Activated CD4-positive, alpha-beta T cell treated with anti-CD3 and anti-CD28 coated beads, Interleukin-2, amount 50 U/mL, for 16 hours (primary cell): ENCODE results near the gene LCE7A.

Experiments used
- DNase-seq: peaks from one replicate; pipeline ENCODE4 v3.0.0-alpha.2; 2020

LCE7A gene

DNA sequence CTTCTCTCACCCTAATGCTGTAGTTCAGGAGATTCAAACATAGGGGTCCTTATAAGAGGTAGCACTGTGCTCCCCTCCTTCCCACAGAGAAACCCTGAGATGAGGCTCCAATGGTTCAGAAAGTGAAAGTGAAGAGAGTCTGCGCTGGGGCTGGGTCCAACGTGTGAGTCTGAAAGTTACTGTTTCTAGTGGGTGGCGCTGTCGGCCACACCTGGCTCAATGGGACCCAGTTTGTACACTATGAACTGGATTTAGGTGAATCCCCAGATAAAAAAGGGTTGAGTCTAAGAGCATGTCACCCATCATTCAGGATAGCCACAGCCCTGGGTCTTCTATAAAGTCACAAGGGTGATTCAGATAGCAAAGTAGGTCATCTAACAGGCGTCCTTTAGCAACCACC, 21.1 kb downstream of the LCE7A start:
- DNase-seq, result peak; percentile 2

DNA sequence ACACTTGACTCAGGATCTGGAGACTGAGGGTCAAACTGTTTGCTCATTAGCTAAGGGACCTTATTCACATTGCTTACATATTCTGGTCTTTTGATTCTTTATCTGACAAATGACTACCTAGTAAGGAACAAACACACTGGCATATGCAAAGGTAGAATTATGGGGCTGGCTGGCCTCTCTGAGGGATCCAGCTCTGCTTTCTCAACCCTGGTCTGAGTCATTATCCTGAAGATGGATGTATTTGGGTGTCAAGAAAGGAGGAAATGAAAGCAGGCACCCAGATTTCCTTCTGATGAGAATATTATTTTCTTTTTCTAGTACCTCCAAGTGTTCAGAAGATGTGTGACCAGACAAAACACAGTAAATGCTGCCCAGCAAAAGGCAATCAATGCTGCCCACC, 24.3 kb downstream of the LCE7A start:
- no peak for DNase-seq

DNA sequence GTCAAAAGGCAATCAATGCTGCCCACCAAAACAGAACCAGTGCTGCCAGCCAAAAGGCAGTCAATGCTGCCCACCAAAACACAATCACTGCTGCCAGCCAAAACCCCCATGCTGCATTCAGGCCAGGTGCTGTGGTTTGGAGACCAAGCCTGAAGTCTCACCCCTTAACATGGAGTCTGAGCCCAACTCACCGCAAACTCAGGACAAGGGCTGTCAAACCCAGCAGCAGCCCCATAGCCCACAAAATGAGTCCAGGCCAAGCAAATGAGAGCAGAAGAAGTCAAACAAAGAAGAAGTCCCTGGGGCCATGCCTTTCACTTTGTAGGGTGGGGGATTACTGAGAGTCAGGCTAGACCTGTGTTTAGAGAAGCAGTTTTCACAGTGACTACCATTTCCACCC, 24.7 kb downstream of the LCE7A start:
- DNase-seq, result no peak

DNA sequence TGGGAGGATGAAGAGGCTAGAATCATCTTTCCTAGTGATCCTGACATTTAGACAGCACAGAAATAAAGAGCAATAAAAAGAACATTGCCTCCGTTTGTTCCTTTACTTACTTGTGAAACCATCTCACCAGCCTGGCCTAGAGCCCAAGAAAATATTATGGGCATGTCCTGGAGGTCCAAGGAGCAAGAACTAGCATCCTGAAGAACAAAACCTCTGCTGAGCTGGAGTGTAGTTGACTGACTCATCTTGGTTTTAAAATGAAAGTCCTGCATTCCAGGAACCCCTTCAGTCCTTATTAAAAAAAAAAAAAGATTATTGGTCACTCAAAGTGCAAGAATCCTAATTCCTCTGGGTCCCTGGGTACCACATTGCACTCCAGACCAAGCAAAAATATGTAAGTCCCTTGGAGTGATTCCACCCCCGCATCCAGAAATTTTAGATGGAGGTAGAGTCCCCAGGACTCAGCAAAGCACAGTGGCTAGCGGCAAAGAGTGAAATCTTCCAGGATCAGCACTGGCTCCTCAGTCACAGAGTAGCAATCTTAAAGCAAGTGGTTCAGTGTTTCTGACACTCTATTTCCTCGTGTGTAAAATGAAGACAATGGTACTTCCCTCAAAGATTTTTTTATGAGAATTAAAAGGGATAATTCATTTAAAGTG, 25.3 kb downstream of the LCE7A start:
- DNase-seq, result no peak

DNA sequence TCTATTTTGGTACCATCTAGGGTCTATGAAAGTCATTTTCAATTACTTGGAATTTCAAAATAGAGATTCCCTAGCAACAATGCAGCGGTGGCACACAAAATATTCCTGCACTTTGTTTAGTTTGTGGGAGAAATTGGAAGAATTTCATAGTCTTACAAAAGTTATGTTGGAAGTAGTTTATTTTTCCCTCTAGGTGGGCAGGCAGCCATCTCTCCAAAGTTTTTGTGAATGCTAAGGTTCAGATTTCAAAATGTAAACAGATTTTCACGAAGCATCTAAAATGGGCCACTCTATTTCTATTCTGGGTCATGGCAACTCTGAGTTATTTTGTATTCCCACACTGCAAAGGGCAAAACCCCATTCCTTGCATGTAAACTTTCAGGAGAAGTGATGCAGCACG, 26.3 kb downstream of the LCE7A start:
- no peak for DNase-seq

DNA sequence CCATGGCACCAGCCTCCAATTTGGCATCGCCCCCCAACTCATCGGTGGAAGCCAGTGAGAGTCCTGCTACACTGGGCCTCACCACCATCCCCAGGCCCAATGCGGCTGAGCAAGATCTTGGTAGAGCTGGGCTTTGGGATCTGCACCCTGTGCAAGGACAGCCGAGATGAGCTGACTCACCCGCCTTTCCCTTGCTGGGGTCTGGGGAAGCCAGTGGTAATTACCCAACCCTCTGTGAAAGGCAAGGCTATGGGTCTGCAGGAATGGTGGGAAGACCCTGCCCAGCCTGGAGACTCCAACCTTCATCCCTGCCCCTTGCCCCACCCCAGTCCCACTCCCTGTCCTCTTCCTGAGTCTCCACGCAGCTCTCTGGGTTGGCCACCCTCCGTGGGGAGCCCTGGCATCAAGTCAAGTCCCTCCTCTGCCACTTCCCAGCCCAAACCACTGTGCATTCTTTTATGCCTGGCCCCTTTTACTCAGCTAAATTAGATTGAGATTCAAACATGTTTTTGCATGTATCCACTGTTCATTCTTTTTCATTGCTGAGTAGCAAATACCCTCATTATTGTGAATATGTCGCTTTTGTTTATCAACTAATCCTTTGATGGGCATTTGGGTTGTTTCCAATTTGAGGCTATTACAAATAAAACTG, 27.1 kb downstream of the LCE7A start:
- no peak for DNase-seq

DNA sequence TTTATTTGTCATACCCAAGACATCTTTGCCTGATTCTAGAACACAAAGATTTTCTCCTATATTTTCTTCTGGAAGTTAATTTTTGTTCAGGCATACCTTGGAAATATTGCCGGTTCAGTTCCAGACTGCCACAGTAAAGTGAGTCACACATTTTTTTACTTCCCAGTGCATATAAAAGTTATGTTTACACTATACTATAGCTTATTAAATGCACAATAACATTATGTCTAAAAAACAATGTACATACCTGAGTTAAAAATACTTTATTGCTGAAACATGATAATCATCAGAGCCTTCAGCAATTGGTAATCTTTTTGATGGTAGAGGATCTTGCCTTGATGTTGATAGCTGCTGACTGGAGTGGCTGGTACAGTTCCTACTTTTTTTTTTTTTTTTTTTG, 28.3 kb downstream of the LCE7A start:
- no peak for DNase-seq

DNA sequence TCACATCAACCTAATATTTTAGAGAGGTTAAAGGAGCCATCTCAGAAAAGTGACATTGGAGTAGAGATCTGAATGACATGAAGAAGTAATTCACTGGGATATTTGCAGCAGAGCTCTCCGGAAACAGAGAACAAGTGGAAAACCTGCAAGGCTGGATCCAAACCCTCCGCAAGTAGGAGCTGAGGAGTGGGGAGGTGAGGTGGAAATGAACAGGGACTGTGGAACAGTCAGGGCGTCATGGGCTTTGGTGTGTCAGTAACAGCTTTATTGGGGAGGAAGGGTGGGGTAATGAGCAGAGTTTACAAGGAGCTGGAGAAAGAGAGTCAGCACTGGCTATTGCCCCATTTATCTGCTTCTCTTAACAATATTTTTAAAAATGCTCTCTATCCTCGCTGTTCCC, 39.2 kb downstream of the LCE7A start:
- no peak for DNase-seq

DNA sequence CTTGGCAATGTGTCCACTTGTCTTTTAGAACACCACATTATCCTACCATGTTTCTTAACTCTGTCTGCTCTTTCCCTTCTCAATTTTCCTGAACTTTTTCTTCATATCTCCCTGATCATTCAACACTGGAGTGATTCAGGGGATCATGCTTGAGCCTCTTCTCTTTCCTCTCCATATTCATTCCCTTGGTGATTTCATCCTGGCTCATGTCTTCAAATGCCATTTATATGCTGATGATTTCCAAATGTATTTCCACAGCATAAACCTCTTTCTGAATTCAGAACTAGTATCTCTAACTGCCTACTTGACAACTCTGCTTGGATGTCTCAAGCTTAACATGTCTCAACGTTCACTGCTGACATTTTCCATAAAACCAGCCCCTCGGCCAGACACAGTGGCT, 40.1 kb downstream of the LCE7A start:
- DNase-seq, result no peak

DNA sequence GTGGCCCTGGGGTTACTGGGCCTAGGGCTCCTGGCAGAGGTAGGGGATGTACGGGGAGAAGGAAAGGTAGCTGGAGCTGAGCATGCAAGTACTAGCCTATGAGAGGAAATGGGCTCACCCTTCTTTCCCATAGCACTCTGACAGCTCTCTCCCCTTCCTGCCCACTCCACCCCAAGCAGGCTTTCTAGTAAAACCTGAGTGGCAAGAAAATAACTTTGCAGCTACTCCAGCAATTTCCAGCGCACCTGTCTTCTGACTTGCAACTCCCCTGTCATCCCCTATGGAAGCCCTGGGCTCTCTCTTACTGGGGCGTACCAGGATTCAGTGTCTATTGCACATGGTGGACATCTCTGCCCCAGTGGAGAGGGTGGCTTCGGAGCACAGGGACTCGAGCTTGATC, 41.8 kb downstream of the LCE7A start:
- no peak for DNase-seq

DNA sequence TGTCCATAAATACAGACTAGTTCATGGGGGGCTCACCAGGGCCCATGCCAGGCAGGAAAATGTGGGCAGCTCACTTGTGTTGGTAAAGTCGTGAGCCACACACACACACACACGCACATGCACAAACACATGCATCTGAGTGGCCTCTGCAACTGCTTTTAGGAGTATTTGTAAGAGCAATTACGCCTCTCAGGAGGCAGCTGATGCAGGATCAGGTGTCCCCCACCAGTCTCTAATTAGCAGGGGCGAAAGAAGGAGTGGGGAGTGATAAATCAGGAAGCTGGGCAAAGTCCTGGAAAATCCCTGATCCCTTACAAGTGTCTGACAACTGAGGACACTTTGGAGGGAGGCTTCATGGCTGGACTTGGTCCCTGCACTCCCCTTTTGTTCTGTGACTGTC, 42.8 kb downstream of the LCE7A start:
- DNase-seq, result no peak

DNA sequence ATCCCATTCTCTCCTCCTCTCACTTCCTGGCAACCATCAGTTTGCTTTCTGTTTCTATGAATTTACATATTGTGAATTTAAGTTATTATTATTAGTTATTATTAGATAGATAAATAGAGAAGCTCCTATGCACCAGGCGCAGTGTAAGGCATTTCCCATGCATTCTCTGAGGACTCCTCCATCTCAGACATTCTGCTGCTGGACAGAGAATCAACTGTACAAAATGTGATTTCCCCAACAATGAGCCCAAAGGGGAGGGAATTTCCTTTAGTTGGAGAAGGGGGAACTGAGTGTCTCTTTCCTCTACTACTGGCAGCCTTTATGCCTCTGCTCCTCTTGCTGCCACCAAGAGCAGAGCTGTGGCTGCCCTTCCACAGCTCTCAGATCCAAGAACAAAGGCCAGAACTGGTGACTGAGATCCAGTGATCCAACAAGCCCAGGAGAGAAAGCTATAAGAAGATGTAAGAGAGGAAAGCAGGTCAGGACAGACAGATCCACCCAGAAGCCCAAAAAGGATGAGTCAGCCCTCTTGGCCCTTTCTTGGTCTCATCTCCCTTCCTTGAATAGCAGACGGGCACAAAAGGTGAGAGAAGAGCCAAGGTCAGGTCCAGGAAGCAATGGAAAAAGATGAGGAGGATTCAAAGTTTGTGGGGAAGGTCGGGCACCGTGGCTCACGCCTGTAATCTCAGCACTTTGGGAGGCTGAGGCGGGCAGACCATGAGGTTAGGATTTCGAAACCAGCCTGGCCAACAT, 45.1 kb downstream of the LCE7A start:
- DNase-seq, result no peak

DNA sequence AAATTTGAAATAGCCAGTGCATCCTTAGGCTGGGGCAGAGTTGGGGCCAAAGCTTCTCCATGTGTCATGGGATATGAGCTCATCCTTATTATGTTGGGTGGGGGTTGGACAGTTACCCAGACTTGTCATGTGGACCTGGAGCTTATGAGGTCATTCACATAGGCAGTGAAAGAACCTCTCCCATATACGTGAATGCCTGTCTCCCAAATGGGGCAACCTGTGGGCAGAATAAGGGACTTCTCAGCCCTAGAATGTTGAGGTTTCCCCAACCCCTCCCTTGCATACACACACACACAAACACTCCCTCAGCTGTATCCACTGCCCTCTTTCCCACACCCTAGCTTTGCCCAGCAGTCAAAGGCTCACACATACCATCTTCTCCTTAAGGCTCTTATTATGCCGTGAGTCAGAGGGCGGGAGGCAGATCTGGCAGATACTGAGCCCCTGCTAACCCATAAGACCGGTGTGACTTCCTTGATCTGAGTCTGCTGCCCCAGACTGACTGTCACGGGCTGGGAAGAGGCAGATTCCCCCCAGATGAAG, 46.3 kb downstream of the LCE7A start:
- DNase-seq, result no peak

DNA sequence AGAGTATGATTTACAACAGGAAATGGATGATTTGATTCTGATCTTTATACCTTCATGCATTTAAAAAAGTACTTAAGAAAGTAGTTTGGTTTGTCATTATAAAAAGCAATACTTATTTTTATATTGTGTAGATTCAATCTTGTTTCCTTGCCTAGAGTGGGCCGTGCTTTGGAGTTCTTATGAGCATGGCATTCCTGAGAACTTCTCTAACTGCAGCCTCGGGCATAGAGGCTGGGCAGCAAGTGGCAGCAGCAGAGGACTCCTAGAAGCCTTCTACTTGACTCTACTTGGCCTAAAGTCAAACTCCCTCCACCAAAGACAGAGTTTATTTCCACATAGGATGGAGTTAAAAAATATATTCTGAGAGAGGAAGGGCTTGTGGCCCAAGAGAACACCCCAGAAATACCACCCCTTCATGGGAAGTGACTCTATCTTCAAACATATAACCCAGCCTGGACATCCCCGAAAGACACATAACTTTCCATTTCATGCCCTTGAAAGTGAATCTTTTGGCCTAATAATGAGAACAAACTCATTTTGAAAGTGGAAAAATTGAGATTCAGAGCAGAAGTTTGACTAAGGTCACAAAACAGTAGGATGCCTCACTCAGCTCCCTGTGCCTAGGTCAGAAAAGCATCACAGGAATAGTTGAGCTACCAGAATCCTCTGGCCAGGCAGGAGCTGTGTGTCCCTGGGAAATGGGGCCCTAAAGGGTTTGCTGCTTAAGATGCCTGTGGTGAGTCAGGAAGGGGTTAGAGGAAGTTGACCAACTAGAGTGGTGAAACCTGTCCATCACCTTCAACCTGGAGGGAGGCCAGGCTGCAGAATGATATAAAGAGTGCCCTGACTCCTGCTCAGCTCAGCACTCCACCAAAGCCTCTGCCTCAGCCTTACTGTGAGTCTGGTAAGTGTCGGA, 48.1 kb downstream of the LCE7A start, which contains the start of gene IVL:
Gene IVL (plus strand): TSS at position 861 of the 916 bp plus-strand sequence. CDS start 1,252 bp downstream, outside the sequence.
- DNase-seq, result peak; percentile 26

DNA sequence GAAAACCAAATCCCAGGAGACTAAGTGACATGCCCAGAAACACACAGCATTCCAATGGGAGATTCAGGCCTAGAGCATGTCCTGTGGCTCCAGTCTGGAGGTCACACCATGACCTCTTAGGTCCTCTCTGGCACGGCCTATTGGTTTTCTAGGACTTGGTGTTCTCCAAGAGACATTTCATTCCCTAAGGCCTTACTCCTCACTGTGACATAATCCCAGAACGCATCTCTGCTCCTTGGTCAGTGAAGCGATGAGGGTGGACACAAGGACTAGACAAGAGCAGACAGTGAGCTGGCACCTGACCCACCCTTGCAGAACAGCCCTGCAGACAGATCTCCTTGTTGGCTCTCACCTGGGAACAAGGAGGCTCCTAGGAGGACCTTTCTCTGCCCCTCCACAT, 49.4 kb downstream of the LCE7A start:
- no peak for DNase-seq
